CD14-positive monocyte (primary cell): Measurements from ENCODE around the gene FBN1. TPM values are rescaled to one million over a fixed set of nuclear protein-coding genes. Genes with fewer than 3 reads are reported as not detected.

Experiments
- DNase-seq, 3 donors: peaks; one replicate each; pipeline ENCODE4 v3.0.0-alpha.2; 2011 to 2022
- H2AFZ ChIP-seq: 2 replicates; pipeline ENCODE4 v1.6.0; 2012; ENCODE audit warnings: mild to moderate bottlenecking, low read depth, low read length, inconsistent platforms; ENCODE audit not compliant: insufficient read depth, poor library complexity, severe bottlenecking
- H3K27ac ChIP-seq, 2 donors: 1 replicate in 1 of 2; 2 replicates in 1 of 2; pipeline ENCODE4 v1.5.1; 2012 to 2013; ENCODE audit warnings: low read length in 2 of 2, control low read depth in 1 of 2, inconsistent platforms in 1 of 2, low read depth in 1 of 2, mild to moderate bottlenecking in 1 of 2
- H3K27me3 ChIP-seq, 2 donors: one replicate each; pipeline versions ENCODE4 v1.6.0 to v1.6.1; 2011 to 2013; ENCODE audit warnings: low read length in 2 of 2; ENCODE audit not compliant: control insufficient read depth in 2 of 2, insufficient read depth in 2 of 2
- H3K36me3 ChIP-seq, 2 donors: replicated peaks in 1 of 2; 1 replicate in 1 of 2; 2 replicates in 1 of 2; pipeline versions ENCODE4 v1.5.1 to v1.6.1; 2012 to 2013; ENCODE audit warnings: low read length in 2 of 2, control low read depth in 1 of 2, inconsistent platforms in 1 of 2, mild to moderate bottlenecking in 1 of 2; ENCODE audit not compliant: insufficient read depth in 2 of 2, control insufficient read depth in 1 of 2
- H3K4me1 ChIP-seq, 2 donors: 1 replicate in 1 of 2; 2 replicates in 1 of 2; pipeline versions ENCODE4 v1.5.1 to v1.6.1; 2012 to 2013; ENCODE audit warnings: low read length in 2 of 2, control low read depth in 1 of 2, inconsistent platforms in 1 of 2, mild to moderate bottlenecking in 1 of 2, moderate library complexity in 1 of 2; ENCODE audit not compliant: insufficient read depth in 2 of 2, control insufficient read depth in 1 of 2
- H3K4me2 ChIP-seq: replicated peaks from 2 replicates; pipeline ENCODE3; 2012; ENCODE audit warnings: low read length, moderate library complexity, mild to moderate bottlenecking; ENCODE audit not compliant: poor library complexity, severe bottlenecking; ENCODE audit errors: extremely low read depth
- H3K4me3 ChIP-seq, 3 experiments: fragments of 200-600 bp in 1 of 3; sonication (generic) in 1 of 3; replicated peaks in 1 of 3; 1 replicate in 2 of 3; 2 replicates in 1 of 3; pipeline ENCODE4 v1.5.1; 2011 to 2013; ENCODE audit warnings: low read length in 3 of 3, mild to moderate bottlenecking in 3 of 3, control low read depth in 2 of 3, low read depth in 2 of 3, inconsistent platforms in 1 of 3, moderate library complexity in 1 of 3
- H3K79me2 ChIP-seq: 2 replicates; pipeline ENCODE4 v1.6.0; 2012; ENCODE audit warnings: mild to moderate bottlenecking, control low read depth, inconsistent platforms, low read length, moderate library complexity; ENCODE audit not compliant: insufficient read depth
- H3K9ac ChIP-seq: 2 replicates; pipeline ENCODE4 v1.6.0; 2017; ENCODE audit warnings: low read length, mild to moderate bottlenecking; ENCODE audit not compliant: insufficient read depth, poor library complexity, severe bottlenecking
- H3K9me3 ChIP-seq, 2 donors: replicated peaks in 1 of 2; 1 replicate in 1 of 2; 2 replicates in 1 of 2; pipeline versions ENCODE4 v1.5.1 to v1.6.1; 2012 to 2013; ENCODE audit warnings: low read length in 2 of 2, control low read depth in 1 of 2; ENCODE audit not compliant: control insufficient read depth in 1 of 2, insufficient read depth in 1 of 2
- H4K20me1 ChIP-seq: 2 replicates; pipeline ENCODE4 v1.6.0; 2012; ENCODE audit warnings: mild to moderate bottlenecking, low read length, control low read depth, moderate library complexity; ENCODE audit not compliant: insufficient read depth
- H3K27ac Mint-ChIP-seq, 7 donors: one replicate each; pipeline ENCODE4 v1.8.0; 2020; ENCODE audit warnings: mild to moderate bottlenecking in 7 of 7, mixed read lengths in 7 of 7, moderate library complexity in 6 of 7, inconsistent platforms in 2 of 7
- H3K27me3 Mint-ChIP-seq, 3 donors: one replicate each; pipeline ENCODE4 v1.8.0; 2021 to 2022; ENCODE audit warnings: low read depth in 3 of 3, mild to moderate bottlenecking in 3 of 3, mixed read lengths in 3 of 3, moderate library complexity in 3 of 3, inconsistent platforms in 1 of 3
- H3K36me3 Mint-ChIP-seq, 2 donors: one replicate each; pipeline ENCODE4 v1.8.0; 2020; ENCODE audit warnings: mixed read lengths in 2 of 2, inconsistent platforms in 1 of 2, mild to moderate bottlenecking in 1 of 2
- H3K4me1 Mint-ChIP-seq: one replicate; pipeline ENCODE4 v1.8.0; 2020; ENCODE audit warnings: mild to moderate bottlenecking, mixed read lengths
- H3K4me3 Mint-ChIP-seq, 2 donors: one replicate each; pipeline ENCODE4 v1.8.0; 2020; ENCODE audit warnings: mild to moderate bottlenecking in 2 of 2, mixed read lengths in 2 of 2, moderate library complexity in 1 of 2
- H3K9me3 Mint-ChIP-seq, 7 donors: one replicate each; pipeline ENCODE4 v1.8.0; 2020 to 2022; ENCODE audit warnings: mixed read lengths in 7 of 7, mild to moderate bottlenecking in 6 of 7, moderate library complexity in 6 of 7, inconsistent platforms in 2 of 7
- WGBS: methylation state at CpG from one replicate; pipeline ENCODE4 v1.1.5; 2013; ENCODE audit warnings: missing lambda C conversion rate; ENCODE audit not compliant: insufficient coverage; 5-methylcytosine and 5-hydroxymethylcytosine counted together
- intact Hi-C, 2 donors: fragments of 100-400 bp; cut with micrococcal nuclease; formaldehyde crosslinking; loops; one replicate each; pipeline versions ENCODE4 v1.15.0 to v1.15.1; 2023
- polyA plus RNA-seq, 3 donors: library from polyadenylated mRNA; depleted of rRNA in 1 of 3; unstranded in 2 of 3; stranded (reverse) in 1 of 3; fragments of 300-500 nt in 2 of 3; fragments of >200 nt in 1 of 3; fragmentation: Illumina TruSeq in 2 of 3; gene quantifications; 1 replicate in 2 of 3; 2 replicates in 1 of 3; pipeline ENCODE4 v1.2.3, GENCODE V29; 2012 to 2021
- TF ChIP-seq, protein P1 (sequence below): fragments of 200-600 bp; IDR thresholded peaks from one replicate; pipeline ENCODE4 v1.8.0; 2022; ENCODE audit warnings: antibody characterized with exemption, mild to moderate bottlenecking

The FBN1 gene
- polyA plus RNA-seq, 3 donors = 0.29 TPM; not detected in 2

GRCh38 chr15:48577469-48577868 lies 68.0 kb downstream of the FBN1 start:
- H3K4me1 Mint-ChIP-seq = peaks cover 8% of the 10 kb centered on the region
- no peak overlapping the region for H3K4me3 Mint-ChIP-seq
- H3K4me3 ChIP-seq = no peak overlapping the region
- H4K20me1 ChIP-seq = no peaks in the 10 kb centered on the region
- no peak overlapping the region for H3K9ac ChIP-seq
- H3K27ac Mint-ChIP-seq = no peak overlapping the region
- H3K36me3 ChIP-seq = no peaks in the 10 kb centered on the region
- H2AFZ ChIP-seq = no peak overlapping the region
- H3K4me1 ChIP-seq = no peaks in the 10 kb centered on the region
- no peaks in the 10 kb centered on the region for H3K9me3 ChIP-seq
- H3K79me2 ChIP-seq = no peaks in the 10 kb centered on the region
- H3K4me2 ChIP-seq = no peak overlapping the region
- no peaks in the 10 kb centered on the region for H3K36me3 Mint-ChIP-seq
- peaks cover 0 to 3% (median 2%) of the 10 kb centered on the region in 7 donors for H3K9me3 Mint-ChIP-seq
- H3K27ac ChIP-seq = no peak overlapping the region
- DNase-seq = no peak
- intact Hi-C loops = no loop called here
- H3K27me3 ChIP-seq = no peaks in the 10 kb centered on the region
- H3K27me3 Mint-ChIP-seq = peaks cover 0 to 2% (median 0%) of the 10 kb centered on the region in 3 donors
- WGBS = 100% methylated on average over 2 of the region's 7 CpGs
- TF ChIP-seq, protein P1, sequence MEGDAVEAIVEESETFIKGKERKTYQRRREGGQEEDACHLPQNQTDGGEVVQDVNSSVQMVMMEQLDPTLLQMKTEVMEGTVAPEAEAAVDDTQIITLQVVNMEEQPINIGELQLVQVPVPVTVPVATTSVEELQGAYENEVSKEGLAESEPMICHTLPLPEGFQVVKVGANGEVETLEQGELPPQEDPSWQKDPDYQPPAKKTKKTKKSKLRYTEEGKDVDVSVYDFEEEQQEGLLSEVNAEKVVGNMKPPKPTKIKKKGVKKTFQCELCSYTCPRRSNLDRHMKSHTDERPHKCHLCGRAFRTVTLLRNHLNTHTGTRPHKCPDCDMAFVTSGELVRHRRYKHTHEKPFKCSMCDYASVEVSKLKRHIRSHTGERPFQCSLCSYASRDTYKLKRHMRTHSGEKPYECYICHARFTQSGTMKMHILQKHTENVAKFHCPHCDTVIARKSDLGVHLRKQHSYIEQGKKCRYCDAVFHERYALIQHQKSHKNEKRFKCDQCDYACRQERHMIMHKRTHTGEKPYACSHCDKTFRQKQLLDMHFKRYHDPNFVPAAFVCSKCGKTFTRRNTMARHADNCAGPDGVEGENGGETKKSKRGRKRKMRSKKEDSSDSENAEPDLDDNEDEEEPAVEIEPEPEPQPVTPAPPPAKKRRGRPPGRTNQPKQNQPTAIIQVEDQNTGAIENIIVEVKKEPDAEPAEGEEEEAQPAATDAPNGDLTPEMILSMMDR = no peak

DNA sequence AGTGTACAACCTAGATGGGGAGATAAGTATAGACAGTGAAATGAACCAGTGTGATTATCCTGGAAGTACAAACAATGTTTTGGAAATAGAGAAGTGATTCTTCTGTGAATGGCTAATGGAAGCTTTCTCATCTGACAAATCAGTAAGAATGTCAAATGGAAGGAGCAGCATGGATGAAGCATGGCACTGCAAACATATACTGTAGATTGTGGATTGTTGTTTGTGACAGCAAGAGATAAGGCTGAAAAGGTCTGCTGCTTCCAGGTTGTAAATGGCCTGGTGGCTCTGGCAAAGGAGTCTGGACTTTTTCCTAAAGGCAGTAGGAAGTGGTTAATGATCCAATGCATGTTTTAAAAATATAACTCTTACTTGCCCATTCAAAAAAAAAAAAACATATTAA lies 71.3 kb downstream of the FBN1 start:
- Histone ChIP-seq H3K4me2 (no peak overlapping the region), H3K4me3 (no peak overlapping the region), H3K36me3 (no peaks in the 10 kb centered on the region), H3K27me3 (no peaks in the 10 kb centered on the region), H2AFZ (no peak overlapping the region), H3K9ac (no peak overlapping the region), H4K20me1 (no peaks in the 10 kb centered on the region), H3K79me2 (no peaks in the 10 kb centered on the region), H3K9me3 (no peaks in the 10 kb centered on the region), H3K27ac (no peak overlapping the region), H3K4me1 (no peaks in the 10 kb centered on the region)
- peaks cover 2% of the 10 kb centered on the region for H3K4me1 Mint-ChIP-seq
- H3K4me3 Mint-ChIP-seq = no peak overlapping the region
- peaks cover 0 to 2% (median 0%) of the 10 kb centered on the region in 3 donors for H3K27me3 Mint-ChIP-seq
- TF ChIP-seq, protein P1 = no peak
- no peaks in the 10 kb centered on the region for H3K36me3 Mint-ChIP-seq
- no peak for DNase-seq
- no peak overlapping the region for H3K27ac Mint-ChIP-seq
- intact Hi-C loops = no loop called here
- H3K9me3 Mint-ChIP-seq = peaks cover 0 to 3% (median 2%) of the 10 kb centered on the region in 7 donors
